Effector CD8-positive, alpha-beta T cell (primary cell): ENCODE measurements around the gene RALB.
"Not testable (repeated sequence)": the region's sequence is repeated elsewhere in the genome, so short reads cannot be mapped to it uniquely, and the experiment has no call there.

ENCODE experiments used
- DNase-seq: peaks from one replicate; lab custom pipeline; 2025; lab: John Stamatoyannopoulos, UW

RALB gene

GRCh38 chr2:120243211-120243610 is 9.4 kb upstream of the RALB start:
- DNase-seq = no peak

- DNase-seq = no peak
These were observed 8.6 kb upstream of the RALB start for GRCh38 chr2:120243875-120244553.

GRCh38 chr2:120244656-120245519 is 7.8 kb upstream of the RALB start:
- no peak for DNase-seq

- no peak for DNase-seq
These were observed 6.9 kb upstream of the RALB start for GRCh38 chr2:120245520-120246332.

GRCh38 chr2:120246546-120247300 is 5.9 kb upstream of the RALB start:
- no peak for DNase-seq

GRCh38 chr2:120247851-120248250 is 4.8 kb upstream of the RALB start:
- DNase-seq = no peak

GRCh38 chr2:120250640-120251039 is 2.0 kb upstream of the RALB start:
- DNase-seq = no peak

GRCh38 chr2:120251078-120251477 is 1.6 kb upstream of the RALB start:
- no peak for DNase-seq

- no peak for DNase-seq
These were observed 800 bp upstream of the RALB start for GRCh38 chr2:120251880-120252224.

- DNase-seq = peak; percentile 34
These were observed 600 bp downstream of the RALB start for GRCh38 chr2:120253021-120253882.

GRCh38 chr2:120254178-120254577 is 1.5 kb downstream of the RALB start:
- no peak for DNase-seq

GRCh38 chr2:120255071-120255470 is 2.4 kb downstream of the RALB start:
- DNase-seq = no peak

- no peak for DNase-seq
These were observed 3.5 kb downstream of the RALB start for GRCh38 chr2:120255986-120256650.

GRCh38 chr2:120256651-120257000 is 4.0 kb downstream of the RALB start:
- DNase-seq = no peak

GRCh38 chr2:120257522-120257921 is 4.9 kb downstream of the RALB start:
- DNase-seq = no peak

- DNase-seq = no peak
These were observed 5.5 kb downstream of the RALB start for GRCh38 chr2:120258196-120258595.

- not testable (repeated sequence) for DNase-seq
These were observed 7.3 kb downstream of the RALB start for GRCh38 chr2:120259939-120260338.

GRCh38 chr2:120260736-120261135 is 8.1 kb downstream of the RALB start:
- no peak for DNase-seq

GRCh38 chr2:120261387-120262006 is 8.8 kb downstream of the RALB start:
- no peak for DNase-seq

GRCh38 chr2:120262150-120262549 is 9.5 kb downstream of the RALB start:
- no peak for DNase-seq
